ENCODE data around the gene FARP2.

GRCh38 chr2:241329669-241330615 is 26.1 kb upstream of the FARP2 start:
- TF ChIP-seq, protein P1, sequence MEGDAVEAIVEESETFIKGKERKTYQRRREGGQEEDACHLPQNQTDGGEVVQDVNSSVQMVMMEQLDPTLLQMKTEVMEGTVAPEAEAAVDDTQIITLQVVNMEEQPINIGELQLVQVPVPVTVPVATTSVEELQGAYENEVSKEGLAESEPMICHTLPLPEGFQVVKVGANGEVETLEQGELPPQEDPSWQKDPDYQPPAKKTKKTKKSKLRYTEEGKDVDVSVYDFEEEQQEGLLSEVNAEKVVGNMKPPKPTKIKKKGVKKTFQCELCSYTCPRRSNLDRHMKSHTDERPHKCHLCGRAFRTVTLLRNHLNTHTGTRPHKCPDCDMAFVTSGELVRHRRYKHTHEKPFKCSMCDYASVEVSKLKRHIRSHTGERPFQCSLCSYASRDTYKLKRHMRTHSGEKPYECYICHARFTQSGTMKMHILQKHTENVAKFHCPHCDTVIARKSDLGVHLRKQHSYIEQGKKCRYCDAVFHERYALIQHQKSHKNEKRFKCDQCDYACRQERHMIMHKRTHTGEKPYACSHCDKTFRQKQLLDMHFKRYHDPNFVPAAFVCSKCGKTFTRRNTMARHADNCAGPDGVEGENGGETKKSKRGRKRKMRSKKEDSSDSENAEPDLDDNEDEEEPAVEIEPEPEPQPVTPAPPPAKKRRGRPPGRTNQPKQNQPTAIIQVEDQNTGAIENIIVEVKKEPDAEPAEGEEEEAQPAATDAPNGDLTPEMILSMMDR (conservative IDR thresholded peaks at IDR 0.05 in 1 of 2, IDR thresholded peaks at IDR 0.05 in 1 of 2; ENCODE audit: extremely low read depth in 1 of 2, insufficient read depth in 1 of 2, low read depth in 1 of 2, low read length in 2 of 2): no peak
- no peak for TF ChIP-seq EZH2 (IDR thresholded peaks at IDR 0.05; ENCODE audit: borderline replicate concordance, low read length)
